Vagina (tissue), 2 donors: ENCODE measurements around the gene ESPN.

Source experiments
- POLR2A ChIP-seq, 2 donors: fragments of 450-650 bp; IDR thresholded peaks; one replicate each; pipeline ENCODE4 v1.6.1; 2017; ENCODE audit warnings: antibody characterized with exemption in 2 of 2, mild to moderate bottlenecking in 2 of 2, moderate library complexity in 2 of 2
- POLR2AphosphoS5 ChIP-seq, 2 donors: sonication (generic); formaldehyde crosslinking; IDR thresholded peaks; one replicate each; pipeline ENCODE4 v1.9.0; 2017; ENCODE audit warnings: antibody characterized with exemption in 2 of 2, mild to moderate bottlenecking in 2 of 2, low read depth in 1 of 2; ENCODE audit not compliant: insufficient read depth in 1 of 2
- TF ChIP-seq, protein P1 (sequence below), 3 experiments: fragments of 450-650 bp in 2 of 3; fragments of 200-600 bp in 1 of 3; sonication (generic) in 1 of 3; IDR thresholded peaks; one replicate each; pipeline ENCODE4 v1.5.1; 2017 to 2019; ENCODE audit warnings: antibody characterized with exemption in 3 of 3, mild to moderate bottlenecking in 2 of 3, moderate library complexity in 2 of 3

DNA sequence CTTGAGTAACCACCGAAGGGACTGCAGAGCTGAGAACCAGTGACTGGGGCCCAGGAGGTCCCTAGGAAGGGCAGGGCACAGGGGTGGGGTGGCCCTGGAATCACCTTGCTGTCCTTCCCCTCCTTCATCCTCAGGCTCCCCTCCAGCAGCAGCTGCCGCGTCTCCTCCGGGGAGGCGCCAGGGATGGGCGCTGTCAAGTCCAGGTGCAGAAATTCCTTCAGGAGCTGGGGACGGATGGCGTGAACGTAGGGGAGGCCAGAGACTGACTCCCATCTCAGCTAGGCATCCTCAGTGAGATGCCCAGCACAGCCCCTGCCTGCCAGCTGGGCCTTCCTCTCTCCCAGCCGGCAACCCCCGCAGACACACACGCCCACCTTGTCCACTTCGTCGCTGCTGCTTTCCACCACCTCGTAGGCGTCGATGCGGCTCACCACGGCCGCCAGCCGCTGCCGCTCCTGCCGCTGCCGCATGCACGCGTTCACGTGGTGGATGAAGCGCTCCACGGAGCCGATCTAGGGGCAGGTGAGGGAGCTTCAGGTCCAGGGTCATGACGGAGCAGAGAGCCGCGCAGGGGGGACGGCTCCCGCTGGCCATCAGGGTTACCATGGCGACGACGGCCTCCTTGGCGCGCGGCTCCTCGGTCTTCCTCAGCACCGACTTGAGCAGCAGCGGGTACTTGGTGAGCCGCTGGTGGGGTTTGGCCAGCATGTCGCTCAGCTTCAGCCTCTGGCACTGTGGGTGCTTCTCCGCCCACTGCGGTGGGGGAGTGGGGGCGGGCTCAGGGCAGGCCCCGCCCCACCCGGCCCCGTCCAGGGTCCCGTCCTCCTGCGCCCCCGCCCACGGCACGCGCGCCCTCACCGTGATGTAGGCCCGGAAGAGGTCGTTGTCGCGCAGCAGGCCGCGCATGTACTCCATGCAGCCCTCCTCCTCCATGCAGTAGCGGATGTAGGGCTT, 45.8 kb downstream of the ESPN start:
- TF ChIP-seq, protein P1, sequence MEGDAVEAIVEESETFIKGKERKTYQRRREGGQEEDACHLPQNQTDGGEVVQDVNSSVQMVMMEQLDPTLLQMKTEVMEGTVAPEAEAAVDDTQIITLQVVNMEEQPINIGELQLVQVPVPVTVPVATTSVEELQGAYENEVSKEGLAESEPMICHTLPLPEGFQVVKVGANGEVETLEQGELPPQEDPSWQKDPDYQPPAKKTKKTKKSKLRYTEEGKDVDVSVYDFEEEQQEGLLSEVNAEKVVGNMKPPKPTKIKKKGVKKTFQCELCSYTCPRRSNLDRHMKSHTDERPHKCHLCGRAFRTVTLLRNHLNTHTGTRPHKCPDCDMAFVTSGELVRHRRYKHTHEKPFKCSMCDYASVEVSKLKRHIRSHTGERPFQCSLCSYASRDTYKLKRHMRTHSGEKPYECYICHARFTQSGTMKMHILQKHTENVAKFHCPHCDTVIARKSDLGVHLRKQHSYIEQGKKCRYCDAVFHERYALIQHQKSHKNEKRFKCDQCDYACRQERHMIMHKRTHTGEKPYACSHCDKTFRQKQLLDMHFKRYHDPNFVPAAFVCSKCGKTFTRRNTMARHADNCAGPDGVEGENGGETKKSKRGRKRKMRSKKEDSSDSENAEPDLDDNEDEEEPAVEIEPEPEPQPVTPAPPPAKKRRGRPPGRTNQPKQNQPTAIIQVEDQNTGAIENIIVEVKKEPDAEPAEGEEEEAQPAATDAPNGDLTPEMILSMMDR (IDR thresholded peaks at IDR 0.05): no peak
- TF ChIP-seq POLR2A (IDR thresholded peaks at IDR 0.05) (no peak), POLR2AphosphoS5 (IDR thresholded peaks at IDR 0.05; ENCODE audit: insufficient read depth in 1 of 2, low read depth in 1 of 2) (no peak)
